Measurements from ENCODE around the gene EXOSC5. TPM values are rescaled to one million over a fixed set of nuclear protein-coding genes. Genes with fewer than 3 reads are reported as not detected.

The EXOSC5 gene
- polyA plus RNA-seq, 1 experiment = 7.8 TPM

GRCh38 chr19:41422456-41422855 is 25.3 kb upstream of the EXOSC5 start:
- no peak for DNase-seq (ENCODE audit: low read depth, low spot score)
- no peak overlapping the region for H3K4me3 ChIP-seq (ENCODE audit: low read depth, low read length)
- TF ChIP-seq CTCF (IDR thresholded peaks at IDR 0.05; ENCODE audit: low read depth, low read length) = no peak
- CTCF ChIA-PET = no interaction called here
- H3K9me3 ChIP-seq (ENCODE audit: control insufficient read depth, insufficient read depth, low read length) = no peaks in the 10 kb centered on the region; the same call in 1 of the 2 replicates
- no peak overlapping the region for H3K27ac ChIP-seq (ENCODE audit: low read depth, low read length)
- H3K27me3 ChIP-seq (ENCODE audit: control insufficient read depth, insufficient read depth, low read length) = no peaks in the 10 kb centered on the region
- POLR2A ChIA-PET = no interaction called here

- no peak for TF ChIP-seq CTCF (IDR thresholded peaks at IDR 0.05; ENCODE audit: low read depth, low read length)
- ChIA-PET CTCF (no interaction called here), POLR2A (no interaction called here)
- H3K4me3 ChIP-seq (ENCODE audit: low read depth, low read length) = no peak overlapping the region
- H3K27ac ChIP-seq (ENCODE audit: low read depth, low read length) = no peak overlapping the region
- no peaks in the 10 kb centered on the region; the same call in 1 of the 2 replicates for H3K9me3 ChIP-seq (ENCODE audit: control insufficient read depth, insufficient read depth, low read length)
- no peaks in the 10 kb centered on the region for H3K27me3 ChIP-seq (ENCODE audit: control insufficient read depth, insufficient read depth, low read length)
- DNase-seq (ENCODE audit: low read depth, low spot score) = no peak
Observed at GRCh38 chr19:41421973-41422372, 24.8 kb upstream of the EXOSC5 start.

- no peak for TF ChIP-seq CTCF (IDR thresholded peaks at IDR 0.05; ENCODE audit: low read depth, low read length)
- ChIA-PET CTCF (no interaction called here), POLR2A (interaction anchor here (0.6 kb wide), 1 partner anchor 157 kb away, joined by 3 read pairs; the partner anchor contains the start of gene HNRNPUL1)
- H3K27me3 ChIP-seq (ENCODE audit: control insufficient read depth, insufficient read depth, low read length) = no peaks in the 10 kb centered on the region
- DNase-seq (ENCODE audit: low read depth, low spot score) = no peak
- H3K27ac ChIP-seq (ENCODE audit: low read depth, low read length) = no peak overlapping the region
- no peak overlapping the region for H3K4me3 ChIP-seq (ENCODE audit: low read depth, low read length)
- H3K9me3 ChIP-seq (ENCODE audit: control insufficient read depth, insufficient read depth, low read length) = no peaks in the 10 kb centered on the region; the same call in 1 of the 2 replicates
Observed at GRCh38 chr19:41421314-41421713, 24.2 kb upstream of the EXOSC5 start.

- H3K27me3 ChIP-seq (ENCODE audit: control insufficient read depth, insufficient read depth, low read length) = no peaks in the 10 kb centered on the region
- DNase-seq (ENCODE audit: low read depth, low spot score) = no peak
- H3K9me3 ChIP-seq (ENCODE audit: control insufficient read depth, insufficient read depth, low read length) = no peaks in the 10 kb centered on the region; the same call in 1 of the 2 replicates
- H3K27ac ChIP-seq (ENCODE audit: low read depth, low read length) = no peak overlapping the region
- H3K4me3 ChIP-seq (ENCODE audit: low read depth, low read length) = no peak overlapping the region
- POLR2A ChIA-PET = interaction anchor here (1.0 kb wide), 1 partner anchor 9 kb away, joined by 4 read pairs; no protein-coding TSS in a partner anchor
- CTCF ChIA-PET = no interaction called here
- no peak for TF ChIP-seq CTCF (IDR thresholded peaks at IDR 0.05; ENCODE audit: low read depth, low read length)
Observed at GRCh38 chr19:41420101-41420880, 23.1 kb upstream of the EXOSC5 start.

GRCh38 chr19:41416194-41416674 is 19.1 kb upstream of the EXOSC5 start:
- Histone ChIP-seq H3K27me3 (ENCODE audit: control insufficient read depth, insufficient read depth, low read length) (no peaks in the 10 kb centered on the region), H3K9me3 (ENCODE audit: control insufficient read depth, insufficient read depth, low read length) (no peaks in the 10 kb centered on the region), H3K4me3 (ENCODE audit: low read depth, low read length) (no peak overlapping the region), H3K27ac (ENCODE audit: low read depth, low read length) (no peak overlapping the region)
- ChIA-PET POLR2A (no interaction called here), CTCF (no interaction called here)
- TF ChIP-seq CTCF (IDR thresholded peaks at IDR 0.05; ENCODE audit: low read depth, low read length) = no peak
- DNase-seq (ENCODE audit: low read depth, low spot score) = no peak
